HCT116 (cell line): Measurements from ENCODE around the gene ZBTB16. TPM values are rescaled to one million over a fixed set of nuclear protein-coding genes. Genes with fewer than 3 reads are reported as not detected.

Source experiments
- ATAC-seq: fragments of 200-7000 bp; cut with Tn5 transposase; 2 replicates; pipeline ENCODE4 v1.9.1; 2020; ENCODE audit warnings: mild to moderate bottlenecking, moderate library complexity
- BruUV-seq: library from RNA; stranded (reverse); fragments of 400-500 nt; replicated peaks from 2 replicates; lab custom pipeline; 2021; lab: Mats Ljungman, UMichigan
- CTCF ChIA-PET: fragments of 300-600 bp; sonication (Branson Sonifier 250); formaldehyde crosslinking; loops from one replicate; lab custom pipeline; 2021; ENCODE audit warnings: antibody characterized with exemption; lab: Charles Lee
- POLR2A ChIA-PET: fragments of 300-600, 350-600 bp; sonication (Branson Sonifier 250); formaldehyde crosslinking; loops from one replicate; lab custom pipeline; 2021; ENCODE audit warnings: antibody characterized with exemption; lab: Charles Lee
- RAD21 ChIA-PET, 2 experiments: fragments of 300-600 bp; sonication (Branson Sonifier 250); formaldehyde crosslinking; loops; one replicate each; lab custom pipeline; 2023; ENCODE audit warnings: low total read pairs in 2 of 2; ENCODE audit not compliant: uncharacterized antibody in 2 of 2, unreplicated experiment in 2 of 2, low non-redundant PET in 1 of 2; lab: Charles Lee
- DNase-seq: peaks from one replicate; pipeline ENCODE4 v3.0.0-alpha.2; 2010; ENCODE audit warnings: low read depth, low spot score
- H2AFZ ChIP-seq: fragments of 200-600 bp; shearing (Covaris generic), sonication (generic); 2 replicates; pipeline ENCODE4 v1.6.1; 2017; ENCODE audit warnings: low read depth, mixed run types, mixed read lengths, antibody characterized with exemption, low read length; ENCODE audit not compliant: poor library complexity, severe bottlenecking
- H3K27ac ChIP-seq: 2 replicates; pipeline ENCODE4 v1.5.1; 2012; ENCODE audit warnings: low read depth, low read length
- H3K27me3 ChIP-seq: fragments of 200-600 bp; sonication (generic); 2 replicates; pipeline ENCODE4 v1.6.1; 2016; ENCODE audit warnings: mixed run types, low read length, mixed read lengths; ENCODE audit not compliant: insufficient read depth
- H3K36me3 ChIP-seq, 2 experiments: fragments of 200-500 bp in 1 of 2; fragments of 200-600 bp in 1 of 2; sonication (Bioruptor generic) in 1 of 2; sonication (generic) in 1 of 2; 2 replicates each; pipeline versions ENCODE4 v1.5.1 to v1.6.1; 2014 to 2016; ENCODE audit warnings: low read length in 2 of 2, inconsistent platforms in 1 of 2, mixed read lengths in 1 of 2, mixed run types in 1 of 2; ENCODE audit not compliant: insufficient read depth in 2 of 2, control insufficient read depth in 1 of 2
- H3K4me1 ChIP-seq, 2 experiments: fragments of 200-600 bp in 1 of 2; sonication (generic) in 1 of 2; 2 replicates each; pipeline versions ENCODE4 v1.5.1 to v1.6.1; 2012 to 2017; ENCODE audit warnings: low read length in 2 of 2, inconsistent platforms in 1 of 2, mild to moderate bottlenecking in 1 of 2, mixed read lengths in 1 of 2, mixed run types in 1 of 2, moderate library complexity in 1 of 2; ENCODE audit not compliant: insufficient read depth in 2 of 2, control insufficient read depth in 1 of 2
- H3K4me2 ChIP-seq: fragments of 200-600 bp; sonication (generic); 2 replicates; pipeline ENCODE4 v1.6.1; 2017; ENCODE audit warnings: mixed run types, low read length, mixed read lengths
- H3K4me3 ChIP-seq, 2 experiments: fragments of 200-600 bp in 1 of 2; sonication (generic) in 1 of 2; replicated peaks in 1 of 2; 2 replicates each; pipeline ENCODE4 v1.5.1; 2011 to 2016; ENCODE audit warnings: low read length in 2 of 2, control low read depth in 1 of 2, low read depth in 1 of 2, mild to moderate bottlenecking in 1 of 2, mixed read lengths in 1 of 2, mixed run types in 1 of 2
- H3K79me2 ChIP-seq: fragments of 200-600 bp; sonication (generic); 2 replicates; pipeline ENCODE4 v1.6.1; 2017; ENCODE audit warnings: mild to moderate bottlenecking, mixed run types, low read length, moderate library complexity, mixed read lengths; ENCODE audit not compliant: insufficient read depth
- H3K9ac ChIP-seq: fragments of 200-600 bp; sonication (generic); 2 replicates; pipeline ENCODE4 v1.6.1; 2016; ENCODE audit warnings: low read length, mixed read lengths
- H3K9me2 ChIP-seq: fragments of 200-600 bp; sonication (generic), shearing (Covaris generic); 2 replicates; pipeline ENCODE4 v1.6.1; 2017; ENCODE audit warnings: mixed run types, mild to moderate bottlenecking, moderate library complexity; ENCODE audit not compliant: insufficient read depth
- H3K9me3 ChIP-seq, 2 experiments: fragments of 200-500 bp in 1 of 2; fragments of 200-600 bp in 1 of 2; sonication (Bioruptor generic) in 1 of 2; sonication (generic) in 1 of 2; 2 replicates each; pipeline ENCODE4 v1.6.1; 2014 to 2017; ENCODE audit warnings: low read length in 2 of 2, mixed read lengths in 2 of 2, inconsistent platforms in 1 of 2, low read depth in 1 of 2, mild to moderate bottlenecking in 1 of 2, mixed run types in 1 of 2, moderate library complexity in 1 of 2; ENCODE audit not compliant: control insufficient read depth in 1 of 2, insufficient read depth in 1 of 2
- H4K20me1 ChIP-seq: fragments of 200-600 bp; sonication (generic), shearing (Covaris generic); 2 replicates; pipeline ENCODE4 v1.6.1; 2017; ENCODE audit warnings: mixed run types, mild to moderate bottlenecking, moderate library complexity; ENCODE audit not compliant: insufficient read depth
- CBX3 ChIP-seq: IDR thresholded peaks from 2 replicates; pipeline ENCODE4 v1.6.1; 2012; ENCODE audit warnings: low read depth
- EGR1 ChIP-seq: IDR thresholded peaks from 2 replicates; pipeline ENCODE4 v1.6.1; 2012; ENCODE audit warnings: low read depth
- ELF1 ChIP-seq: IDR thresholded peaks from 2 replicates; pipeline ENCODE4 v1.6.1; 2012; ENCODE audit warnings: low read depth, borderline replicate concordance
- FOSL1 ChIP-seq: IDR thresholded peaks from 2 replicates; pipeline ENCODE4 v1.6.1; 2012; ENCODE audit warnings: low read depth
- JUND ChIP-seq: IDR thresholded peaks from 2 replicates; pipeline ENCODE4 v1.6.1; 2012
- POLR2A ChIP-seq: IDR thresholded peaks from 2 replicates; pipeline ENCODE4 v1.7.0; 2011; ENCODE audit warnings: borderline replicate concordance; ENCODE audit not compliant: insufficient read depth, insufficient read length; ENCODE audit errors: extremely low read depth
- POLR2AphosphoS5 ChIP-seq: IDR thresholded peaks from 2 replicates; pipeline ENCODE4 v1.6.1; 2011; ENCODE audit warnings: mild to moderate bottlenecking, low read depth, low read length, moderate library complexity
- SP1 ChIP-seq: IDR thresholded peaks from 2 replicates; pipeline ENCODE4 v1.6.1; 2012; ENCODE audit warnings: low read depth
- ZFX ChIP-seq: fragments of 450-650 bp; IDR thresholded peaks from 2 replicates; pipeline ENCODE4 v1.6.1; 2017
- intact Hi-C: fragments of 100-400 bp; cut with micrococcal nuclease; formaldehyde crosslinking; loops from 2 replicates; pipeline ENCODE4 v1.10.0; 2022
- total RNA-seq: library from RNA; stranded (reverse); gene quantifications from one replicate; pipeline ENCODE4 v1.2.1, GENCODE V29; 2021; ENCODE audit not compliant: unreplicated experiment
- TF ChIP-seq, protein P1 (sequence below): IDR thresholded peaks from 2 replicates; pipeline ENCODE4 v1.6.1; 2012
- TF ChIP-seq, protein P2 (sequence below): IDR thresholded peaks from 2 replicates; pipeline ENCODE4 v1.6.1; 2012
- TF ChIP-seq, protein P3 (sequence below): IDR thresholded peaks from 2 replicates; pipeline ENCODE4 v1.6.1; 2012; ENCODE audit warnings: low read depth

Gene ZBTB16
- total RNA-seq, 1 experiment from 2014 or later = 0.30 TPM

DNA sequence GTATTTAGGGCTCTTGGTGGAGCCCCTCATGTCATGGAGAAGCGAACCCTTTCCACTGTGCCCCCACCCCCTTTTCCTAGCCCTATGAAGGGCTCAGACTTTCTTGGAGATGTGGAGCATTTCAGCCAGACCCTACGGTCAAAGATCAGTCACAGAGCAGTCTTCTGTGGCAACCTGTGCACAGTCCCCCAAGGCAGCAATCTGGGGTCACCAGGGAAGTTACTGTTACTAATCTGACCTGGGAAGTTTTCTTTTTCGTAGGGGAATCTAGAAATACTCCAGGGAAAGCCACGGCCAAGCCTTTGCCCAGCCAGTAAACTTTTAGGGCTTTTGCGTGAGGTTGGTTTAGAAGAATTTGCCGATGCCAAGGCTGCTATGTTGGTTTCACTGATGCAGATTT lies 50.6 kb downstream of the ZBTB16 start:
- no TSS peak for BruUV-seq

More for the DNA sequence above, 50.6 kb downstream of the ZBTB16 start:
- Histone ChIP-seq H3K9me2 (no peaks in the 10 kb centered on the region), H3K4me1 (no peaks in the 10 kb centered on the region), H4K20me1 (no peaks in the 10 kb centered on the region; the same call in 1 of the 2 replicates), H3K4me3 (no peak overlapping the region), H3K4me2 (no peak overlapping the region), H3K27ac (no peak overlapping the region), H3K9me3 (no peaks in the 10 kb centered on the region), H2AFZ (no peak overlapping the region), H3K9ac (no peak overlapping the region), H3K27me3 (peaks cover 85% of the 10 kb centered on the region), H3K79me2 (no peaks in the 10 kb centered on the region), H3K36me3 (no peaks in the 10 kb centered on the region)
- intact Hi-C loops = no loop called here
- TF ChIP-seq POLR2A = no peak
- TF ChIP-seq JUND = no peak
- TF ChIP-seq CBX3 = no peak
- no peak for TF ChIP-seq FOSL1
- TF ChIP-seq EGR1 = no peak
- no peak for TF ChIP-seq SP1
- TF ChIP-seq POLR2AphosphoS5 = no peak
- TF ChIP-seq, protein P1, sequence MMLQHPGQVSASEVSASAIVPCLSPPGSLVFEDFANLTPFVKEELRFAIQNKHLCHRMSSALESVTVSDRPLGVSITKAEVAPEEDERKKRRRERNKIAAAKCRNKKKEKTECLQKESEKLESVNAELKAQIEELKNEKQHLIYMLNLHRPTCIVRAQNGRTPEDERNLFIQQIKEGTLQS = no peak
- no peak for TF ChIP-seq ZFX
- TF ChIP-seq, protein P2, sequence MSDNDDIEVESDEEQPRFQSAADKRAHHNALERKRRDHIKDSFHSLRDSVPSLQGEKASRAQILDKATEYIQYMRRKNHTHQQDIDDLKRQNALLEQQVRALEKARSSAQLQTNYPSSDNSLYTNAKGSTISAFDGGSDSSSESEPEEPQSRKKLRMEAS = no peak
- no peak for TF ChIP-seq ELF1
- TF ChIP-seq, protein P3, sequence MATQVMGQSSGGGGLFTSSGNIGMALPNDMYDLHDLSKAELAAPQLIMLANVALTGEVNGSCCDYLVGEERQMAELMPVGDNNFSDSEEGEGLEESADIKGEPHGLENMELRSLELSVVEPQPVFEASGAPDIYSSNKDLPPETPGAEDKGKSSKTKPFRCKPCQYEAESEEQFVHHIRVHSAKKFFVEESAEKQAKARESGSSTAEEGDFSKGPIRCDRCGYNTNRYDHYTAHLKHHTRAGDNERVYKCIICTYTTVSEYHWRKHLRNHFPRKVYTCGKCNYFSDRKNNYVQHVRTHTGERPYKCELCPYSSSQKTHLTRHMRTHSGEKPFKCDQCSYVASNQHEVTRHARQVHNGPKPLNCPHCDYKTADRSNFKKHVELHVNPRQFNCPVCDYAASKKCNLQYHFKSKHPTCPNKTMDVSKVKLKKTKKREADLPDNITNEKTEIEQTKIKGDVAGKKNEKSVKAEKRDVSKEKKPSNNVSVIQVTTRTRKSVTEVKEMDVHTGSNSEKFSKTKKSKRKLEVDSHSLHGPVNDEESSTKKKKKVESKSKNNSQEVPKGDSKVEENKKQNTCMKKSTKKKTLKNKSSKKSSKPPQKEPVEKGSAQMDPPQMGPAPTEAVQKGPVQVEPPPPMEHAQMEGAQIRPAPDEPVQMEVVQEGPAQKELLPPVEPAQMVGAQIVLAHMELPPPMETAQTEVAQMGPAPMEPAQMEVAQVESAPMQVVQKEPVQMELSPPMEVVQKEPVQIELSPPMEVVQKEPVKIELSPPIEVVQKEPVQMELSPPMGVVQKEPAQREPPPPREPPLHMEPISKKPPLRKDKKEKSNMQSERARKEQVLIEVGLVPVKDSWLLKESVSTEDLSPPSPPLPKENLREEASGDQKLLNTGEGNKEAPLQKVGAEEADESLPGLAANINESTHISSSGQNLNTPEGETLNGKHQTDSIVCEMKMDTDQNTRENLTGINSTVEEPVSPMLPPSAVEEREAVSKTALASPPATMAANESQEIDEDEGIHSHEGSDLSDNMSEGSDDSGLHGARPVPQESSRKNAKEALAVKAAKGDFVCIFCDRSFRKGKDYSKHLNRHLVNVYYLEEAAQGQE = no peak
- CTCF ChIA-PET = no interaction called here
- RAD21 ChIA-PET = no interaction called here
- POLR2A ChIA-PET = no interaction called here
- DNase-seq = no peak
- ATAC-seq = no peak
